Ishikawa (cell line): ENCODE measurements around the gene LYRM1.

Source experiments
- CEBPB ChIP-seq: IDR thresholded peaks from 2 replicates; pipeline ENCODE4 v1.6.1; 2012
- CREB1 ChIP-seq: IDR thresholded peaks from 2 replicates; pipeline ENCODE4 v1.6.1; 2012; ENCODE audit warnings: low read depth
- EGR1 ChIP-seq: IDR thresholded peaks from 2 replicates; pipeline ENCODE4 v1.6.1; 2012
- EP300 ChIP-seq: IDR thresholded peaks from 2 replicates; pipeline ENCODE4 v1.6.1; 2012; ENCODE audit warnings: borderline replicate concordance
- FOXM1 ChIP-seq: IDR thresholded peaks from 2 replicates; pipeline ENCODE4 v1.6.1; 2012; ENCODE audit warnings: low read depth, borderline replicate concordance
- MAX ChIP-seq: IDR thresholded peaks from 2 replicates; pipeline ENCODE4 v1.6.1; 2012
- NFIC ChIP-seq: IDR thresholded peaks from 2 replicates; pipeline ENCODE4 v1.6.1; 2012
- RAD21 ChIP-seq: IDR thresholded peaks from 2 replicates; pipeline ENCODE4 v1.6.1; 2012; ENCODE audit warnings: low read depth
- REST ChIP-seq: IDR thresholded peaks from 2 replicates; pipeline ENCODE4 v1.6.1; 2012; ENCODE audit warnings: low read depth, mild to moderate bottlenecking
- TAF1 ChIP-seq: IDR thresholded peaks from 2 replicates; pipeline ENCODE4 v1.6.1; 2012; ENCODE audit warnings: low read depth, mild to moderate bottlenecking
- TEAD4 ChIP-seq: IDR thresholded peaks from 2 replicates; pipeline ENCODE4 v1.6.1; 2012
- YY1 ChIP-seq: IDR thresholded peaks from 2 replicates; pipeline ENCODE4 v1.6.1; 2012; ENCODE audit warnings: low read depth
- ZBTB7A ChIP-seq: IDR thresholded peaks from 2 replicates; pipeline ENCODE4 v1.6.1; 2012; ENCODE audit warnings: low read depth

- TF ChIP-seq CEBPB (no peak), NFIC (no peak), EP300 (no peak), TAF1 (no peak), CREB1 (no peak), EGR1 (no peak), RAD21 (no peak), YY1 (no peak), ZBTB7A (no peak), MAX (no peak), FOXM1 (no peak), TEAD4 (no peak), REST (no peak)
Measured at GRCh38 chr16:20866801-20867200, 33.8 kb upstream of the LYRM1 start.
